PC-3 (cell line): Measurements from ENCODE around the gene RABGAP1L. TPM values are rescaled to one million over a fixed set of nuclear protein-coding genes. Genes with fewer than 3 reads are reported as not detected.

ENCODE experiments used
- ATAC-seq: fragments of 200-7000 bp; cut with Tn5 transposase; 2 replicates; pipeline ENCODE4 v1.9.1; 2020; ENCODE audit warnings: mild to moderate bottlenecking, moderate library complexity
- BruUV-seq: library from RNA; stranded (reverse); fragments of 400-500 nt; replicated peaks from 2 replicates; lab custom pipeline; 2021; lab: Mats Ljungman, UMichigan
- CTCF ChIA-PET: fragments of 300-600 bp; sonication (Branson Sonifier 250); formaldehyde crosslinking; loops from one replicate; lab custom pipeline; 2022; ENCODE audit warnings: antibody characterized with exemption; lab: Charles Lee
- POLR2A ChIA-PET: fragments of 300-600 bp; sonication (Branson Sonifier 250); formaldehyde crosslinking; loops from one replicate; lab custom pipeline; 2022; ENCODE audit warnings: antibody characterized with exemption; ENCODE audit not compliant: unreplicated experiment; lab: Charles Lee
- DNase-seq: peaks from one replicate; pipeline ENCODE4 v3.0.0-alpha.2; 2015
- H2AFZ ChIP-seq: fragments of 300-600 bp; sonication (generic); 2 replicates; pipeline ENCODE4 v1.6.0; 2016; ENCODE audit warnings: antibody characterized with exemption, low read length
- H3F3A ChIP-seq: fragments of 300-600 bp; sonication (generic); one replicate; pipeline ENCODE4 v1.6.0; 2017; ENCODE audit warnings: antibody characterized with exemption, low read length, control low read depth, mild to moderate bottlenecking; ENCODE audit not compliant: unreplicated experiment
- H3K27ac ChIP-seq: fragments of 300-600 bp; sonication (generic); 2 replicates; pipeline ENCODE4 v1.5.1; 2016; ENCODE audit warnings: mild to moderate bottlenecking, low read length
- H3K27me3 ChIP-seq: fragments of 300-600 bp; sonication (generic); 2 replicates; pipeline ENCODE4 v1.6.1; 2016; ENCODE audit warnings: low read length, mixed read lengths
- H3K36me3 ChIP-seq: fragments of 300-600 bp; sonication (generic); 2 replicates; pipeline ENCODE4 v1.6.1; 2016; ENCODE audit warnings: low read depth, mixed run types, low read length, mixed read lengths
- H3K4me1 ChIP-seq: fragments of 300-600 bp; sonication (generic); 2 replicates; pipeline ENCODE4 v1.5.1; 2016; ENCODE audit warnings: low read length; ENCODE audit not compliant: insufficient read depth
- H3K4me2 ChIP-seq: fragments of 300-600 bp; sonication (generic); 2 replicates; pipeline ENCODE4 v1.6.0; 2016; ENCODE audit warnings: low read length
- H3K4me3 ChIP-seq: fragments of 300-600 bp; sonication (generic); 2 replicates; pipeline ENCODE4 v1.5.1; 2016; ENCODE audit warnings: mild to moderate bottlenecking, low read length, mixed read lengths
- H3K79me2 ChIP-seq: fragments of 300-600 bp; sonication (generic); 2 replicates; pipeline ENCODE4 v1.6.1; 2017; ENCODE audit warnings: low read length, mixed read lengths
- H3K9ac ChIP-seq: fragments of 300-600 bp; sonication (generic); 2 replicates; pipeline ENCODE4 v1.6.0; 2016; ENCODE audit warnings: mild to moderate bottlenecking, low read length
- H3K9me2 ChIP-seq: fragments of 300-600 bp; sonication (generic); replicated peaks from 2 replicates; pipeline ENCODE4 v1.6.1; 2016; ENCODE audit warnings: mixed run types, low read length, mixed read lengths
- H3K9me3 ChIP-seq: fragments of 300-600 bp; sonication (generic); 2 replicates; pipeline ENCODE4 v1.6.1; 2016; ENCODE audit warnings: low read length, mixed read lengths
- H4K20me1 ChIP-seq: fragments of 300-600 bp; sonication (generic); 2 replicates; pipeline ENCODE4 v1.6.1; 2016; ENCODE audit warnings: low read length, mixed read lengths
- EZH2 ChIP-seq: fragments of 300-600 bp; sonication (generic); IDR thresholded peaks from one replicate; pipeline ENCODE4 v1.6.1; 2017; ENCODE audit warnings: antibody characterized with exemption, mild to moderate bottlenecking, low read length; ENCODE audit not compliant: unreplicated experiment
- EZH2phosphoT487 ChIP-seq: fragments of 300-600 bp; sonication (generic); IDR thresholded peaks from 2 replicates; pipeline ENCODE4 v1.6.1; 2018; ENCODE audit warnings: mild to moderate bottlenecking, antibody characterized with exemption, low read length, borderline replicate concordance
- intact Hi-C: fragments of 100-400 bp; cut with micrococcal nuclease; formaldehyde crosslinking; loops from 2 replicates; pipeline ENCODE4 v1.9.0; 2023
- total RNA-seq: library from RNA; depleted of rRNA; stranded (reverse); fragments of >200 nt; gene quantifications from 2 replicates; pipeline ENCODE4 v1.2.3, GENCODE V29; 2014
- TF ChIP-seq, protein P1 (sequence below): fragments of 300-600 bp; sonication (generic); conservative IDR thresholded peaks from 2 replicates; pipeline ENCODE4 v1.5.1; 2017; ENCODE audit warnings: antibody characterized with exemption, low read depth, mild to moderate bottlenecking, low read length

RABGAP1L gene
- total RNA-seq, 1 experiment from 2014 or later, result 24.4 TPM

DNA sequence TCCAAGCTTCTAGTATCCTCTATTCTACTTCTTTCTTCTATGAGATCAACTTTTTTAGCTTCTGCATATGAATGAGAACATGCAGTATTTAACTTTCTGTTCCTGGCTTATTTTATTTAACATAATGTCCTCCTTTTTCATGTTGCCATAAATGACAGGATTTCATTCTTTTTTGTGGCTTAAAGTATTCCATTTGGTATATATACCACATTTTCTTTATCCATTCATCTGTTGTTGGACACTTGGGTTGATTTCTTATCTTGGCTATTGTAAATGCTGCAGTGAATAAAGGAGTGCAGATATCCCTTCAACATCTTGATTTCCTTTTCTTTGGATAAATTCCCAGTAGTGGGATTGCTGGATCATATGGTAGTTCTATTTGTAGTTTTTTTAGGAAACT, 498.1 kb downstream of the RABGAP1L start:
- Histone ChIP-seq H3K9ac (no peak overlapping the region), H3K79me2 (no peaks in the 10 kb centered on the region), H3K36me3 (no peaks in the 10 kb centered on the region), H3K9me2 (no peaks in the 10 kb centered on the region), H2AFZ (no peak overlapping the region), H3K4me1 (peaks cover 13% of the 10 kb centered on the region), H3K4me3 (no peak overlapping the region), H3F3A (no peaks in the 10 kb centered on the region), H3K9me3 (no peaks in the 10 kb centered on the region), H4K20me1 (no peaks in the 10 kb centered on the region), H3K4me2 (no peak overlapping the region), H3K27ac (no peak overlapping the region), H3K27me3 (no peaks in the 10 kb centered on the region)
- ChIA-PET CTCF (no interaction called here), POLR2A (no interaction called here)
- ATAC-seq (no peak), DNase-seq (no peak)
- no TSS peak for BruUV-seq
- intact Hi-C loops, result no loop called here
- TF ChIP-seq, protein P1, sequence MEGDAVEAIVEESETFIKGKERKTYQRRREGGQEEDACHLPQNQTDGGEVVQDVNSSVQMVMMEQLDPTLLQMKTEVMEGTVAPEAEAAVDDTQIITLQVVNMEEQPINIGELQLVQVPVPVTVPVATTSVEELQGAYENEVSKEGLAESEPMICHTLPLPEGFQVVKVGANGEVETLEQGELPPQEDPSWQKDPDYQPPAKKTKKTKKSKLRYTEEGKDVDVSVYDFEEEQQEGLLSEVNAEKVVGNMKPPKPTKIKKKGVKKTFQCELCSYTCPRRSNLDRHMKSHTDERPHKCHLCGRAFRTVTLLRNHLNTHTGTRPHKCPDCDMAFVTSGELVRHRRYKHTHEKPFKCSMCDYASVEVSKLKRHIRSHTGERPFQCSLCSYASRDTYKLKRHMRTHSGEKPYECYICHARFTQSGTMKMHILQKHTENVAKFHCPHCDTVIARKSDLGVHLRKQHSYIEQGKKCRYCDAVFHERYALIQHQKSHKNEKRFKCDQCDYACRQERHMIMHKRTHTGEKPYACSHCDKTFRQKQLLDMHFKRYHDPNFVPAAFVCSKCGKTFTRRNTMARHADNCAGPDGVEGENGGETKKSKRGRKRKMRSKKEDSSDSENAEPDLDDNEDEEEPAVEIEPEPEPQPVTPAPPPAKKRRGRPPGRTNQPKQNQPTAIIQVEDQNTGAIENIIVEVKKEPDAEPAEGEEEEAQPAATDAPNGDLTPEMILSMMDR, result no peak
- TF ChIP-seq EZH2, result no peak
- TF ChIP-seq EZH2phosphoT487, result no peak

DNA sequence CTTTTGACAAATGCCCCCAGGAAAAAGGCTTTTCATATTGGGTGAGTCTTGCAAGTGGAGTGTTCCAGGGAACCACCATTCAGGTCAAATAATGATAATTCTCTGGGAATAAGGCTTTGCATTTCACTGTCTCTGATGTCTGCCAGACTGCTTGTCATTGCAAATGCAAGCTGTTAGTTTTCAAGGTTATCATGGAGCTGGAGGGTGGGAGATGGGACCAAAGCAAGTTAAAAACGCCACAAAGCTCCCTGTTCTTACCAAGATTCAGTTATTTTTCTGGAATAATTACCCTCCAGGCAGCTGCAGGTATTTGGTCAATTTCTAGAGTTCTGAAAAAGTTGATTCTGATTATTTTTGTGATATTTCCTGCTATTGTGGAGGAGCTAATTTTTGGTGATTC, 498.6 kb downstream of the RABGAP1L start:
- Histone ChIP-seq H4K20me1 (no peaks in the 10 kb centered on the region), H3K27me3 (no peaks in the 10 kb centered on the region), H3K4me2 (no peak overlapping the region), H3K27ac (no peak overlapping the region), H3K79me2 (no peaks in the 10 kb centered on the region), H2AFZ (no peak overlapping the region), H3K4me1 (peaks cover 13% of the 10 kb centered on the region), H3F3A (no peaks in the 10 kb centered on the region), H3K36me3 (no peaks in the 10 kb centered on the region), H3K4me3 (no peak overlapping the region), H3K9me3 (no peaks in the 10 kb centered on the region), H3K9me2 (no peaks in the 10 kb centered on the region), H3K9ac (no peak overlapping the region)
- ATAC-seq (no peak), DNase-seq (no peak)
- no peak for TF ChIP-seq EZH2phosphoT487
- no peak for TF ChIP-seq EZH2
- TF ChIP-seq, protein P1, result no peak
- intact Hi-C loops, result no loop called here
- CTCF ChIA-PET, result no interaction called here
- POLR2A ChIA-PET, result no interaction called here
- BruUV-seq, result no TSS peak

DNA sequence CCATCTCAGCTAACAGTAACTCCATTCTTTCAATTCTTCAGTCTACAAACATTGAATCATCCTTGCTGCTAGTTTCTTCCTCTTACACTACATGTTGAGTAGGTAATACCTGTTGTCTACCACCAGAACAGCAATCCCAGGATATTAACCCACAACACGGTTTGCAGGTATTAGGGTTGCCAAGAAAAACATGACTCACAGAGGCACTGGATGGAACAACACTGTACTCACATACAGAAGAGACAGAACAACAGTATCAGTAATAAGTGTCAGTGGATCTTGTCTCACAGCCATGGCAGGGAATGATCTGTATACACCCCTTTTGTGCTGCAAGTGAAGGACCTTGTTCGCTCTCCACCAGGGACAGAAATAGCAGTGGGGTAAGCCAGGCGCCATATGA, 500.5 kb downstream of the RABGAP1L start:
- POLR2A ChIA-PET, result no interaction called here
- H2AFZ ChIP-seq, result no peak overlapping the region
- TF ChIP-seq EZH2 (no peak), EZH2phosphoT487 (no peak)
- TF ChIP-seq, protein P1, result no peak
- H3K36me3 ChIP-seq, result no peaks in the 10 kb centered on the region
- peak overlapping the region; percentile 39; the same call in 1 of the 2 replicates for H3K4me2 ChIP-seq
- H4K20me1 ChIP-seq, result no peaks in the 10 kb centered on the region
- peaks cover 13% of the 10 kb centered on the region for H3K4me1 ChIP-seq
- BruUV-seq, result no TSS peak
- peak overlapping the region; percentile 57 for H3K27ac ChIP-seq
- CTCF ChIA-PET, result interaction anchor here (0.6 kb wide), 1 partner anchor 397 kb away, joined by 5 read pairs; no protein-coding TSS in a partner anchor
- intact Hi-C loops, result no loop called here
- no peaks in the 10 kb centered on the region for H3F3A ChIP-seq
- no peaks in the 10 kb centered on the region for H3K79me2 ChIP-seq
- ATAC-seq (peak; percentile 99), DNase-seq (peak; percentile 86)
- H3K9me3 ChIP-seq, result no peaks in the 10 kb centered on the region
- no peak overlapping the region for H3K4me3 ChIP-seq
- no peaks in the 10 kb centered on the region for H3K27me3 ChIP-seq
- no peaks in the 10 kb centered on the region for H3K9me2 ChIP-seq
- no peak overlapping the region for H3K9ac ChIP-seq
